RCC 7860 (cell line): ENCODE results near the gene CDC45.

Source experiments
- DNase-seq: peaks from one replicate; pipeline ENCODE4 v3.0.0-alpha.2; 2015; ENCODE audit warnings: low spot score
- FAIRE-seq: peaks from 2 replicates; lab custom pipeline; 2012; peaks lifted over from hg19 to GRCh38; lab: Jason Lieb, UNC

The CDC45 gene

GRCh38 chr22:19509923-19510322, 30.2 kb downstream of the CDC45 start:
- DNase-seq (no peak), FAIRE-seq (no peak)

GRCh38 chr22:19510919-19511341, 31.2 kb downstream of the CDC45 start:
- FAIRE-seq = no peak
- DNase-seq = no peak

- no peak for FAIRE-seq
- DNase-seq = no peak
These were observed 34.1 kb downstream of the CDC45 start for GRCh38 chr22:19513823-19514222.

GRCh38 chr22:19514831-19515565, 35.3 kb downstream of the CDC45 start:
- no peak for DNase-seq
- no peak for FAIRE-seq

GRCh38 chr22:19515654-19516377, 36.1 kb downstream of the CDC45 start:
- DNase-seq (no peak), FAIRE-seq (no peak)

GRCh38 chr22:19516378-19517170, 36.9 kb downstream of the CDC45 start:
- FAIRE-seq = no peak

GRCh38 chr22:19517171-19517500, 37.4 kb downstream of the CDC45 start:
- FAIRE-seq (no peak), DNase-seq (no peak)

More at GRCh38 chr22:19516378-19517170, 36.9 kb downstream of the CDC45 start:
- no peak for DNase-seq

- no peak for FAIRE-seq
- DNase-seq = no peak
These were observed 38.3 kb downstream of the CDC45 start for GRCh38 chr22:19517919-19518611.

- FAIRE-seq (no peak), DNase-seq (no peak)
These were observed 38.9 kb downstream of the CDC45 start for GRCh38 chr22:19518635-19519034.

GRCh38 chr22:19519041-19519926, 39.6 kb downstream of the CDC45 start:
- FAIRE-seq = no peak
- DNase-seq = no peak

- FAIRE-seq = no peak
- DNase-seq = no peak
These were observed 40.3 kb downstream of the CDC45 start for GRCh38 chr22:19520007-19520406.

- FAIRE-seq (no peak), DNase-seq (no peak)
These were observed 41.0 kb downstream of the CDC45 start for GRCh38 chr22:19520566-19521305.

- FAIRE-seq (no peak), DNase-seq (no peak)
These were observed 42.6 kb downstream of the CDC45 start for GRCh38 chr22:19522190-19522880.

- DNase-seq (no peak), FAIRE-seq (no peak)
These were observed 43.1 kb downstream of the CDC45 start for GRCh38 chr22:19522881-19523239.

GRCh38 chr22:19523240-19524169, 43.8 kb downstream of the CDC45 start:
- DNase-seq = no peak
- FAIRE-seq = no peak

- DNase-seq = no peak
- FAIRE-seq = no peak
These were observed 44.7 kb downstream of the CDC45 start, which contains the start of gene CLDN5 for GRCh38 chr22:19524170-19525115. TSS of gene CLDN5 (minus strand) at chr22:19524410. CDS start at chr22:19524255, 155 bp downstream.
